Mesodermal cell (in vitro differentiated cells): Measurements from ENCODE around the gene DYRK2. TPM values are rescaled to one million over a fixed set of nuclear protein-coding genes. Genes with fewer than 3 reads are reported as not detected.

ENCODE experiments used
- H3K27ac ChIP-seq: 2 replicates; pipeline ENCODE4 v1.7.0; 2013; ENCODE audit warnings: mild to moderate bottlenecking, low read depth, low read length, moderate library complexity; ENCODE audit not compliant: severe bottlenecking
- H3K36me3 ChIP-seq: 2 replicates; pipeline ENCODE4 v1.7.1; 2013; ENCODE audit warnings: mild to moderate bottlenecking, low read length, moderate library complexity; ENCODE audit not compliant: control insufficient read depth, insufficient read depth
- H3K4me1 ChIP-seq: one replicate; pipeline ENCODE4 v1.7.1; 2013; ENCODE audit warnings: mild to moderate bottlenecking, low read length; ENCODE audit not compliant: insufficient read depth, control insufficient read depth, poor library complexity, severe bottlenecking
- H3K4me3 ChIP-seq: 2 replicates; pipeline ENCODE4 v1.7.0; 2013; ENCODE audit warnings: low read length, control low read depth, mild to moderate bottlenecking; ENCODE audit not compliant: insufficient read depth, poor library complexity, severe bottlenecking; ENCODE audit errors: extremely low read depth
- H3K9me3 ChIP-seq: 2 replicates; pipeline ENCODE4 v1.7.1; 2013; ENCODE audit warnings: mild to moderate bottlenecking, low read length, moderate library complexity; ENCODE audit not compliant: control insufficient read depth
- WGBS, 2 experiments: methylation state at CpG; one replicate each; pipeline ENCODE4 v1.1.5; 2013; ENCODE audit warnings: missing lambda C conversion rate in 2 of 2; ENCODE audit not compliant: insufficient coverage in 2 of 2; 5-methylcytosine and 5-hydroxymethylcytosine counted together
- polyA plus RNA-seq, 2 experiments: library from polyadenylated mRNA; stranded (reverse); fragments of 50-300 nt; gene quantifications; one replicate each; pipeline ENCODE4 v1.2.3, GENCODE V29; 2013

DYRK2 gene
- 43.1 TPM for polyA plus RNA-seq (2013, experiment 1 of 2)
- polyA plus RNA-seq (2013, experiment 2 of 2) = 36.2 TPM

GRCh38 chr12:67648521-67649260 lies at the start of gene DYRK2:
DYRK2 (plus strand) TSS chr12:67648745; CDS start chr12:67649134, 389 bp downstream.
- peak within 1 kb of the TSS; percentile 93 for H3K4me3 ChIP-seq
- peaks cover 7% of the 10 kb centered on the region for H3K9me3 ChIP-seq
- H3K27ac ChIP-seq = peak within 1 kb of the TSS; percentile 97
- H3K4me1 ChIP-seq = peaks cover 26% of the 10 kb centered on the region
- WGBS, 2 experiments = 1% methylated on average over 63 to 69 of the region's 109 CpGs
- H3K36me3 ChIP-seq = peaks cover 18% of the 10 kb centered on the region

- WGBS, 2 experiments = 93 to 100% methylated on average over 1 to 5 of the region's 6 CpGs
- peaks cover 3% of the 10 kb centered on the region for H3K9me3 ChIP-seq
- H3K4me3 ChIP-seq = no peak overlapping the region
- no peaks in the 10 kb centered on the region for H3K4me1 ChIP-seq
- H3K27ac ChIP-seq = no peak overlapping the region
- no peaks in the 10 kb centered on the region for H3K36me3 ChIP-seq
Measured at GRCh38 chr12:67599691-67600090, 48.9 kb upstream of the DYRK2 start.

- Histone ChIP-seq H3K4me1 (no peaks in the 10 kb centered on the region), H3K36me3 (no peaks in the 10 kb centered on the region), H3K27ac (no peak overlapping the region), H3K4me3 (no peak overlapping the region), H3K9me3 (peaks cover 3% of the 10 kb centered on the region)
- WGBS, 2 experiments = 88% methylated on average over 1 of the region's 1 CpG; no CpG with 5 or more reads in 1 of the 2 experiments
Measured at GRCh38 chr12:67601126-67601525, 47.4 kb upstream of the DYRK2 start.

GRCh38 chr12:67609226-67609870 lies 39.2 kb upstream of the DYRK2 start:
- Histone ChIP-seq H3K9me3 (no peaks in the 10 kb centered on the region), H3K4me1 (no peaks in the 10 kb centered on the region), H3K36me3 (no peaks in the 10 kb centered on the region), H3K4me3 (no peak overlapping the region), H3K27ac (no peak overlapping the region)
- WGBS, 2 experiments = 68 to 88% methylated on average over 3 to 4 of the region's 4 CpGs

- Histone ChIP-seq H3K4me3 (no peak overlapping the region), H3K36me3 (no peaks in the 10 kb centered on the region), H3K27ac (no peak overlapping the region), H3K9me3 (no peaks in the 10 kb centered on the region), H3K4me1 (peaks cover under 1% of the 10 kb centered on the region)
- 100% methylated on average over 1 of the region's 3 CpGs; no CpG with 5 or more reads in 1 of the 2 experiments for WGBS, 2 experiments
Measured at GRCh38 chr12:67613040-67613439, 35.5 kb upstream of the DYRK2 start.

GRCh38 chr12:67617629-67618028 lies 30.9 kb upstream of the DYRK2 start:
- no peaks in the 10 kb centered on the region for H3K9me3 ChIP-seq
- H3K4me3 ChIP-seq = no peak overlapping the region
- no peaks in the 10 kb centered on the region for H3K36me3 ChIP-seq
- 83 to 87% methylated on average over 2 to 3 of the region's 3 CpGs for WGBS, 2 experiments
- H3K4me1 ChIP-seq = peaks cover 9% of the 10 kb centered on the region
- H3K27ac ChIP-seq = peak overlapping the region; percentile 36

GRCh38 chr12:67618303-67618702 lies 30.2 kb upstream of the DYRK2 start:
- Histone ChIP-seq H3K4me1 (peaks cover 9% of the 10 kb centered on the region), H3K4me3 (no peak overlapping the region), H3K9me3 (no peaks in the 10 kb centered on the region), H3K36me3 (no peaks in the 10 kb centered on the region), H3K27ac (peak overlapping the region; percentile 36)
- no CpG with 5 or more reads among the region's 3 CpGs for WGBS, 2 experiments

- no peaks in the 10 kb centered on the region for H3K9me3 ChIP-seq
- H3K36me3 ChIP-seq = no peaks in the 10 kb centered on the region
- H3K4me3 ChIP-seq = no peak overlapping the region
- no CpG with 5 or more reads among the region's 1 CpG for WGBS, 2 experiments
- peaks cover 9% of the 10 kb centered on the region for H3K4me1 ChIP-seq
- no peak overlapping the region for H3K27ac ChIP-seq
Measured at GRCh38 chr12:67621112-67621511, 27.4 kb upstream of the DYRK2 start.

- WGBS, 2 experiments = 90 to 95% methylated on average over 2 of the region's 4 CpGs
- Histone ChIP-seq H3K9me3 (no peaks in the 10 kb centered on the region), H3K27ac (no peak overlapping the region), H3K36me3 (no peaks in the 10 kb centered on the region), H3K4me1 (peaks cover 9% of the 10 kb centered on the region), H3K4me3 (no peak overlapping the region)
Measured at GRCh38 chr12:67621926-67622325, 26.6 kb upstream of the DYRK2 start.

- H3K9me3 ChIP-seq = no peaks in the 10 kb centered on the region
- H3K36me3 ChIP-seq = no peaks in the 10 kb centered on the region
- peaks cover 6% of the 10 kb centered on the region for H3K4me1 ChIP-seq
- 95 to 97% methylated on average over 3 of the region's 3 CpGs for WGBS, 2 experiments
- H3K4me3 ChIP-seq = no peak overlapping the region
- H3K27ac ChIP-seq = no peak overlapping the region
Measured at GRCh38 chr12:67623259-67623658, 25.3 kb upstream of the DYRK2 start.

- no peaks in the 10 kb centered on the region for H3K36me3 ChIP-seq
- 88 to 89% methylated on average over 3 to 6 of the region's 6 CpGs for WGBS, 2 experiments
- no peak overlapping the region for H3K4me3 ChIP-seq
- H3K4me1 ChIP-seq = no peaks in the 10 kb centered on the region
- H3K9me3 ChIP-seq = no peaks in the 10 kb centered on the region
- no peak overlapping the region for H3K27ac ChIP-seq
Measured at GRCh38 chr12:67624355-67624754, 24.2 kb upstream of the DYRK2 start.
